HEK293 (cell line): Measurements from ENCODE around the gene PHC3.

Source experiments
- PRDM4 ChIP-seq: fragments of 450-650 bp; formaldehyde crosslinking; IDR thresholded peaks from 2 replicates; pipeline ENCODE4 v1.5.1; 2017; ENCODE audit warnings: missing biosample characterization, missing genetic modification characterization
- SP2 ChIP-seq: fragments of 450-650 bp; formaldehyde crosslinking; IDR thresholded peaks from 2 replicates; pipeline ENCODE4 v1.5.1; 2016; ENCODE audit warnings: missing biosample characterization, missing genetic modification characterization
- TRIM28 ChIP-seq: IDR thresholded peaks from 2 replicates; pipeline ENCODE4 v1.6.1; 2011; ENCODE audit warnings: low read length, control low read depth, borderline replicate concordance
- YY2 ChIP-seq: fragments of 450-650 bp; formaldehyde crosslinking; IDR thresholded peaks from 2 replicates; pipeline ENCODE4 v1.5.1; 2016; ENCODE audit warnings: missing biosample characterization, missing genetic modification characterization
- ZFHX2 ChIP-seq: fragments of 450-650 bp; formaldehyde crosslinking; conservative IDR thresholded peaks from 2 replicates; pipeline ENCODE4 v1.5.1; 2016; ENCODE audit warnings: missing biosample characterization, missing genetic modification characterization
- ZNF140 ChIP-seq: fragments of 450-650 bp; formaldehyde crosslinking; IDR thresholded peaks from 2 replicates; pipeline ENCODE4 v1.5.1; 2016; ENCODE audit warnings: missing biosample characterization, missing genetic modification characterization
- ZNF175 ChIP-seq: fragments of 450-650 bp; formaldehyde crosslinking; IDR thresholded peaks from 2 replicates; pipeline ENCODE4 v1.5.1; 2016; ENCODE audit warnings: missing biosample characterization, missing genetic modification characterization
- ZNF23 ChIP-seq: fragments of 450-650 bp; formaldehyde crosslinking; IDR thresholded peaks from 2 replicates; pipeline ENCODE4 v1.5.1; 2016; ENCODE audit warnings: missing biosample characterization, missing genetic modification characterization, borderline replicate concordance
- ZNF416 ChIP-seq: fragments of 450-650 bp; formaldehyde crosslinking; IDR thresholded peaks from 2 replicates; pipeline ENCODE4 v1.5.1; 2016; ENCODE audit warnings: missing biosample characterization, missing genetic modification characterization
- ZNF707 ChIP-seq: fragments of 450-650 bp; formaldehyde crosslinking; IDR thresholded peaks from 2 replicates; pipeline ENCODE4 v1.5.1; 2016; ENCODE audit warnings: missing biosample characterization, missing genetic modification characterization
- ZNF768 ChIP-seq: fragments of 450-650 bp; formaldehyde crosslinking; IDR thresholded peaks from 2 replicates; pipeline ENCODE4 v1.5.1; 2018; ENCODE audit warnings: missing biosample characterization, mild to moderate bottlenecking, missing genetic modification characterization
- TF ChIP-seq, protein P1 (sequence below): fragments of 450-650 bp; formaldehyde crosslinking; IDR thresholded peaks from 2 replicates; pipeline ENCODE4 v1.5.1; 2016; ENCODE audit warnings: missing biosample characterization, missing genetic modification characterization
- TF ChIP-seq, protein P2 (sequence below): fragments of 450-650 bp; formaldehyde crosslinking; IDR thresholded peaks from 2 replicates; pipeline ENCODE4 v1.5.1; 2016; ENCODE audit warnings: missing biosample characterization, missing genetic modification characterization

DNA sequence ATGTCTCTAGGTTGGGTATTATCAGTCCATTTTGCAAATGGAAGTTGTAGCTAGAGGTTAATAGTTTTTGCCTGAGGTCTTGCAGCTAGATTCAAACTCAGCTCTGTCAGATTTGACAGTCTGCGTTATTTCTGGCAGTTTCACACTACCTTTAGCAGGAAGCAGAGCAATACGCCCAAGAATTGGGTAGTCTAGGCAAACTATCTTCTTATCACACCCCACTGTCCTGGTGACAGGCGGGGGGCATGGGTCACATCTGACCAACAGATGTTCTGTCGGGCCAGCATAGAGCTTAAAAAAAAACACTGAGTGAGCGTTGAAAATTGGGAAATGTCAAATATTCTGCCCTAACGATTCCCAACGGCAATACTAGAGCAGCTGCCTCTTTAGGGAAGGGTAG lies 138.0 kb downstream of the PHC3 start:
- TF ChIP-seq, protein P1, sequence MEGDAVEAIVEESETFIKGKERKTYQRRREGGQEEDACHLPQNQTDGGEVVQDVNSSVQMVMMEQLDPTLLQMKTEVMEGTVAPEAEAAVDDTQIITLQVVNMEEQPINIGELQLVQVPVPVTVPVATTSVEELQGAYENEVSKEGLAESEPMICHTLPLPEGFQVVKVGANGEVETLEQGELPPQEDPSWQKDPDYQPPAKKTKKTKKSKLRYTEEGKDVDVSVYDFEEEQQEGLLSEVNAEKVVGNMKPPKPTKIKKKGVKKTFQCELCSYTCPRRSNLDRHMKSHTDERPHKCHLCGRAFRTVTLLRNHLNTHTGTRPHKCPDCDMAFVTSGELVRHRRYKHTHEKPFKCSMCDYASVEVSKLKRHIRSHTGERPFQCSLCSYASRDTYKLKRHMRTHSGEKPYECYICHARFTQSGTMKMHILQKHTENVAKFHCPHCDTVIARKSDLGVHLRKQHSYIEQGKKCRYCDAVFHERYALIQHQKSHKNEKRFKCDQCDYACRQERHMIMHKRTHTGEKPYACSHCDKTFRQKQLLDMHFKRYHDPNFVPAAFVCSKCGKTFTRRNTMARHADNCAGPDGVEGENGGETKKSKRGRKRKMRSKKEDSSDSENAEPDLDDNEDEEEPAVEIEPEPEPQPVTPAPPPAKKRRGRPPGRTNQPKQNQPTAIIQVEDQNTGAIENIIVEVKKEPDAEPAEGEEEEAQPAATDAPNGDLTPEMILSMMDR (tag by site-specific recombination), result no peak
- TF ChIP-seq, protein P2, sequence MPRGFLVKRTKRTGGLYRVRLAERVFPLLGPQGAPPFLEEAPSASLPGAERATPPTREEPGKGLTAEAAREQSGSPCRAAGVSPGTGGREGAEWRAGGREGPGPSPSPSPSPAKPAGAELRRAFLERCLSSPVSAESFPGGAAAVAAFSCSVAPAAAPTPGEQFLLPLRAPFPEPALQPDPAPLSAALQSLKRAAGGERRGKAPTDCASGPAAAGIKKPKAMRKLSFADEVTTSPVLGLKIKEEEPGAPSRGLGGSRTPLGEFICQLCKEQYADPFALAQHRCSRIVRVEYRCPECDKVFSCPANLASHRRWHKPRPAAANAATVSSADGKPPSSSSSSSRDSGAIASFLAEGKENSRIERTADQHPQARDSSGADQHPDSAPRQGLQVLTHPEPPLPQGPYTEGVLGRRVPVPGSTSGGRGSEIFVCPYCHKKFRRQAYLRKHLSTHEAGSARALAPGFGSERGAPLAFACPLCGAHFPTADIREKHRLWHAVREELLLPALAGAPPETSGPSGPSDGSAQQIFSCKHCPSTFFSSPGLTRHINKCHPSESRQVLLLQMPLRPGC (tag by site-specific recombination), result no peak
- no peak for TF ChIP-seq ZNF416 (tag by site-specific recombination)
- no peak for TF ChIP-seq ZNF175 (tag by site-specific recombination)
- no peak for TF ChIP-seq TRIM28
- no peak for TF ChIP-seq ZFHX2
- no peak for TF ChIP-seq PRDM4 (tag by site-specific recombination)
- TF ChIP-seq ZNF707, result no peak
- no peak for TF ChIP-seq YY2 (tag by site-specific recombination)
- TF ChIP-seq ZNF140 (tag by site-specific recombination), result no peak
- TF ChIP-seq SP2 (tag by site-specific recombination), result no peak
- no peak for TF ChIP-seq ZNF23 (tag by site-specific recombination)
- TF ChIP-seq ZNF768 (tag by site-specific recombination), result no peak
